HepG2 (cell line): ENCODE data around the gene NUDT2. TPM values are rescaled to one million over a fixed set of nuclear protein-coding genes. Genes with fewer than 3 reads are reported as not detected.

Experiments used
- BRCA1 ChIP-seq: sonication (generic); formaldehyde crosslinking; IDR thresholded peaks from 2 replicates; pipeline ENCODE4 v1.4.0; 2020; ENCODE audit warnings: missing genetic modification reagents
- CBX5 ChIP-seq: sonication (generic); formaldehyde crosslinking; IDR thresholded peaks from 2 replicates; pipeline ENCODE4 v1.4.0; 2020; ENCODE audit warnings: missing genetic modification reagents, borderline replicate concordance
- CENPT ChIP-seq: sonication (generic); formaldehyde crosslinking; IDR thresholded peaks from 2 replicates; pipeline ENCODE4 v1.8.0; 2022; ENCODE audit warnings: low read depth, mild to moderate bottlenecking, moderate library complexity, missing genetic modification reagents
- FOXO4 ChIP-seq: sonication (generic); formaldehyde crosslinking; conservative IDR thresholded peaks from 2 replicates; pipeline ENCODE4 v1.8.1; 2023; ENCODE audit warnings: missing genetic modification reagents
- HOXA3 ChIP-seq: sonication (generic); formaldehyde crosslinking; IDR thresholded peaks from 2 replicates; pipeline ENCODE4 v1.5.0; 2020; ENCODE audit warnings: missing genetic modification reagents
- MBNL3 ChIP-seq: fragments of 250-450 bp; sonication (Bioruptor Pico); conservative IDR thresholded peaks from 2 replicates; pipeline ENCODE4 v1.8.0; 2022; ENCODE audit warnings: mild to moderate bottlenecking, inconsistent platforms
- MEIS1 ChIP-seq: sonication (generic); formaldehyde crosslinking; IDR thresholded peaks from 2 replicates; pipeline ENCODE4 v1.9.0; 2021; ENCODE audit warnings: mild to moderate bottlenecking, missing genetic modification reagents, moderate library complexity, borderline replicate concordance
- MTA1 ChIP-seq: sonication (generic); formaldehyde crosslinking; IDR thresholded peaks from 2 replicates; pipeline ENCODE4 v1.4.0; 2020; ENCODE audit warnings: missing genetic modification reagents, mild to moderate bottlenecking, borderline replicate concordance
- PHB2 ChIP-seq: fragments of 450-650 bp; IDR thresholded peaks from 2 replicates; pipeline ENCODE4 v1.6.1; 2018; ENCODE audit not compliant: partially characterized antibody
- SKIL ChIP-seq: sonication (generic); formaldehyde crosslinking; IDR thresholded peaks from 2 replicates; pipeline ENCODE4 v1.8.0; 2022; ENCODE audit warnings: missing genetic modification reagents, mild to moderate bottlenecking, moderate library complexity, borderline replicate concordance
- SYNCRIP ChIP-seq: fragments of 200-400 bp; formaldehyde crosslinking; IDR thresholded peaks from 2 replicates; pipeline ENCODE4 v1.6.1; 2018; ENCODE audit warnings: mild to moderate bottlenecking, low read depth, low read length; ENCODE audit not compliant: insufficient read depth
- TAF15 ChIP-seq: fragments of 200-400 bp; formaldehyde crosslinking; IDR thresholded peaks from one replicate; pipeline ENCODE4 v1.6.1; 2018; ENCODE audit warnings: mild to moderate bottlenecking, low read depth, low read length; ENCODE audit not compliant: poor library complexity, severe bottlenecking
- USF2 ChIP-seq, 2 experiments: sonication (generic) in 1 of 2; formaldehyde crosslinking in 1 of 2; IDR thresholded peaks; 2 replicates each; pipeline versions ENCODE4 v1.5.1 to v1.6.1; 2011 to 2020; ENCODE audit warnings: borderline replicate concordance in 1 of 2, low read depth in 1 of 2, low read length in 1 of 2, mild to moderate bottlenecking in 1 of 2, missing genetic modification reagents in 1 of 2, moderate library complexity in 1 of 2
- ZBTB1 ChIP-seq: sonication (generic); formaldehyde crosslinking; IDR thresholded peaks from 2 replicates; pipeline ENCODE4 v1.4.0; 2020; ENCODE audit warnings: missing genetic modification reagents, borderline replicate concordance
- ZFP90 ChIP-seq: sonication (generic); formaldehyde crosslinking; IDR thresholded peaks from 2 replicates; pipeline ENCODE4 v1.8.0; 2022; ENCODE audit warnings: missing genetic modification reagents, mild to moderate bottlenecking, inconsistent platforms, borderline replicate concordance
- ZNF143 ChIP-seq: sonication (generic); formaldehyde crosslinking; IDR thresholded peaks from 2 replicates; pipeline ENCODE4 v1.4.0; 2020; ENCODE audit warnings: missing genetic modification reagents
- ZNF256 ChIP-seq: sonication (generic); formaldehyde crosslinking; conservative IDR thresholded peaks from 2 replicates; pipeline ENCODE4 v1.4.0; 2020; ENCODE audit warnings: missing genetic modification reagents
- ZNF33B ChIP-seq: sonication (generic); formaldehyde crosslinking; IDR thresholded peaks from 2 replicates; pipeline ENCODE4 v1.5.1; 2020; ENCODE audit warnings: mild to moderate bottlenecking, missing genetic modification reagents
- ZNF367 ChIP-seq: sonication (generic); formaldehyde crosslinking; IDR thresholded peaks from 2 replicates; pipeline ENCODE4 v1.4.0; 2020; ENCODE audit warnings: missing genetic modification reagents, borderline replicate concordance
- ZNF737 ChIP-seq: sonication (generic); formaldehyde crosslinking; IDR thresholded peaks from 2 replicates; pipeline ENCODE4 v1.5.0; 2020; ENCODE audit warnings: missing genetic modification reagents, mild to moderate bottlenecking, borderline replicate concordance
- ZNF773 ChIP-seq: sonication (generic); formaldehyde crosslinking; IDR thresholded peaks from 2 replicates; pipeline ENCODE4 v1.4.0; 2020; ENCODE audit warnings: missing genetic modification reagents, borderline replicate concordance
- polyA plus RNA-seq, 8 experiments: library from polyadenylated mRNA; depleted of rRNA in 3 of 8; stranded (reverse) in 7 of 8; unstranded in 1 of 8; fragments of >200 nt; fragmentation: Illumina TruSeq in 4 of 8; extraction: Trizol in 4 of 8; gene quantifications; 2 replicates each; pipeline versions ENCODE4 v1.2.1 to v1.2.3, GENCODE V29; 2011 to 2016; ENCODE audit warnings: low read depth in 4 of 8, missing spikeins in 1 of 8, mixed read lengths in 1 of 8; ENCODE audit not compliant: insufficient read depth in 1 of 8
- total RNA-seq, 5 experiments: library from RNA; depleted of rRNA; stranded (reverse); fragments of >200 nt; fragmentation: Illumina TruSeq; extraction: Trizol; gene quantifications; 2 replicates each; pipeline ENCODE4 v1.2.3, GENCODE V29; 2016; ENCODE audit warnings: low read depth in 1 of 5

NUDT2 gene
- total and polyA plus RNA-seq, 2 of the 13 experiments (the other 11 are each of a cell fraction or from before 2014, with no cell fraction given), result 19.9 to 24.6 TPM

GRCh38 chr9:34380511-34381315 lies 51.3 kb downstream of the NUDT2 start (continued):
- TF ChIP-seq SKIL (CRISPR knock-in tag) (no peak), HOXA3 (peak; percentile 62), MEIS1 (no peak), SYNCRIP (no peak), ZNF367 (CRISPR knock-in tag) (peak; percentile 71; the same call in 1 of the 2 replicates), FOXO4 (0 out of 2 replicates have a peak, but pooled peaks have one; percentile 86), PHB2 (no peak), ZNF33B (CRISPR knock-in tag) (0 out of 2 replicates have a peak, but pooled peaks have one; percentile 82), ZNF256 (CRISPR knock-in tag) (no peak), CBX5 (CRISPR knock-in tag) (peak; percentile 13; the same call in 1 of the 2 replicates), MTA1 (no peak), ZNF737 (CRISPR knock-in tag) (no peak), ZNF143 (no peak; the same call in 1 of the 2 replicates), USF2 (IDR thresholded peaks at IDR 0.05; ENCODE audit: low read depth, low read length) (no peak), USF2 (CRISPR knock-in tag; IDR thresholded peaks at IDR 0.05; ENCODE audit: borderline replicate concordance) (no peak), BRCA1 (CRISPR knock-in tag) (no peak), CENPT (CRISPR knock-in tag) (peak; percentile 63; the same call in 1 of the 2 replicates), ZNF773 (CRISPR knock-in tag) (0 out of 2 replicates have a peak, but pooled peaks have one; percentile 50), MBNL3 (CRISPR knock-in tag) (no peak), TAF15 (no peak), ZBTB1 (0 out of 2 replicates have a peak, but pooled peaks have one; percentile 70), ZFP90 (CRISPR knock-in tag) (no peak; the same call in 1 of the 2 replicates)
